Measurements from ENCODE around the gene MRPS15. TPM values are rescaled to one million over a fixed set of nuclear protein-coding genes. Genes with fewer than 3 reads are reported as not detected.

The MRPS15 gene
- total RNA-seq, 1 experiment from 2014 or later = 145 TPM

Other genes with a start within 250 kb of the MRPS15 start
- 83.5 and 115 TPM in 2 replicates for gene THRAP3, start 239.9 kb downstream of the MRPS15 start, total RNA-seq (2014; rRNA removed; shearing (Covaris generic))
- 1.9 and 4.1 TPM in 2 replicates for gene SH3D21, start 158.0 kb downstream of the MRPS15 start, total RNA-seq (2014; rRNA removed; shearing (Covaris generic))
- 46.3 and 91.0 TPM in 2 replicates for gene EVA1B, start 140.7 kb downstream of the MRPS15 start, total RNA-seq (2014; rRNA removed; shearing (Covaris generic))
- 13.6 and 19.9 TPM in 2 replicates for gene STK40, start 78.5 kb downstream of the MRPS15 start, total RNA-seq (2014; rRNA removed; shearing (Covaris generic))
- 37.5 and 57.9 TPM in 2 replicates for gene LSM10, start 66.5 kb downstream of the MRPS15 start, total RNA-seq (2014; rRNA removed; shearing (Covaris generic))
- gene OSCP1, start 13.9 kb downstream of the MRPS15 start, total RNA-seq (2014; rRNA removed; shearing (Covaris generic)) = 16.2 and 27.3 TPM in 2 replicates
- not detected in 2 replicates for gene CSF3R, start 18.5 kb upstream of the MRPS15 start, total RNA-seq (2014; rRNA removed; shearing (Covaris generic))